Smooth muscle cell (in vitro differentiated cells): ENCODE data around the gene SBK1. TPM values are rescaled to one million over a fixed set of nuclear protein-coding genes. Genes with fewer than 3 reads are reported as not detected.
A peak's percentile ranks its signal among the peaks of the same experiment; 100 is the strongest.

Experiments used
- DNase-seq: peaks from one replicate; lab custom pipeline; 2025; ENCODE audit not compliant: unreplicated experiment; lab: John Stamatoyannopoulos, UW
- H2AFZ ChIP-seq: fragments of 200-600 bp; sonication (generic); 2 replicates; pipeline ENCODE4 v1.6.0; 2016; ENCODE audit warnings: antibody characterized with exemption, low read depth, mild to moderate bottlenecking
- H3F3A ChIP-seq: fragments of 200-600 bp; sonication (generic); 2 replicates; pipeline ENCODE4 v1.6.0; 2017; ENCODE audit warnings: antibody characterized with exemption, low read depth
- H3K27ac ChIP-seq: fragments of 200-600 bp; sonication (generic); 2 replicates; pipeline ENCODE4 v1.5.1; 2016; ENCODE audit warnings: low read depth, mild to moderate bottlenecking
- H3K27me3 ChIP-seq: fragments of 200-600 bp; sonication (generic); 2 replicates; pipeline ENCODE4 v1.6.1; 2016; ENCODE audit warnings: low read depth, mild to moderate bottlenecking
- H3K36me3 ChIP-seq: fragments of 200-600 bp; sonication (generic); 2 replicates; pipeline ENCODE4 v1.5.1; 2016; ENCODE audit warnings: low read depth
- H3K4me1 ChIP-seq: fragments of 200-600 bp; sonication (generic); 2 replicates; pipeline ENCODE4 v1.5.1; 2016; ENCODE audit warnings: low read depth
- H3K4me2 ChIP-seq: fragments of 200-600 bp; sonication (generic); 2 replicates; pipeline ENCODE4 v1.6.0; 2016; ENCODE audit warnings: mild to moderate bottlenecking
- H3K4me3 ChIP-seq: fragments of 200-600 bp; sonication (generic); 2 replicates; pipeline ENCODE4 v1.5.1; 2016; ENCODE audit warnings: mild to moderate bottlenecking
- H3K79me2 ChIP-seq: fragments of 200-600 bp; sonication (generic); 2 replicates; pipeline ENCODE4 v1.6.0; 2016; ENCODE audit warnings: low read depth, mild to moderate bottlenecking
- H3K9ac ChIP-seq: fragments of 200-600 bp; sonication (generic); 2 replicates; pipeline ENCODE4 v1.6.0; 2016; ENCODE audit warnings: low read depth
- H3K9me3 ChIP-seq: fragments of 200-600 bp; sonication (generic); replicated peaks from 2 replicates; pipeline ENCODE4 v1.5.1; 2016; ENCODE audit warnings: low read depth
- H4K20me1 ChIP-seq: fragments of 200-600 bp; sonication (generic); 2 replicates; pipeline ENCODE4 v1.6.0; 2016; ENCODE audit warnings: low read depth
- WGBS: methylation state at CpG from one replicate; pipeline ENCODE4 v1.1.7; 2016; ENCODE audit warnings: low lambda C conversion rate; 5-methylcytosine and 5-hydroxymethylcytosine counted together
- polyA plus RNA-seq: library from polyadenylated mRNA; unstranded; fragments of >200 nt; fragmentation: Nextera tagmentation; extraction: Ambion mirVana; gene quantifications from 2 replicates; pipeline ENCODE4 v1.2.1, GENCODE V29; 2016
- total RNA-seq: library from RNA; depleted of rRNA; stranded (reverse); fragments of >200 nt; gene quantifications from 2 replicates; pipeline ENCODE4 v1.2.3, GENCODE V29; 2014
- TF ChIP-seq, protein P1 (sequence below): fragments of 200-600 bp; sonication (generic); IDR thresholded peaks from 2 replicates; pipeline ENCODE4 v1.5.1; 2017; ENCODE audit warnings: borderline replicate concordance, mild to moderate bottlenecking, antibody characterized with exemption; ENCODE audit not compliant: insufficient read depth, poor library complexity, severe bottlenecking

The SBK1 gene
- total and polyA plus RNA-seq, 2 experiments from 2014 or later = 1.9 to 3.1 TPM

DNA sequence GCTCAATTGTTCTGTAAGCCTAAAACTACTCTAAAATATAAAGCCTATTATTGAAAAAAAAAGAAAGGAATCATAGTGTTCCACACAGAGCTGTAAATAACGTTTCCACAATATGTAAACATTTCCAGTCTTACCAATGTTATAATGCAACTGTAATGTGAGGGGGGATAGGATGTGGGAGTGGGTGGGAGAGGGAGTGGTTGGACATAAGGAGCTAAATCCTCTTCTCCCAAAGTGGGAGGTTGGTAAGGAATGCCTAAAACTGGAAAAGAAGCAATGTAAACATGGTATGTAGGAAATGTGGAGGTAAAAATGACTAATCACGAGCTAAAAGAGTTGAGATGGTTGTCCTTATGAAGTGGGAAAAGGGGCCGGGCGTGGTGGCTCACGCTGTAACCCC lies 17.6 kb upstream of the SBK1 start:
- Histone ChIP-seq H3K9me3 (no peaks in the 10 kb centered on the region), H4K20me1 (no peaks in the 10 kb centered on the region), H3K4me1 (no peaks in the 10 kb centered on the region), H3K9ac (no peak overlapping the region), H3F3A (no peaks in the 10 kb centered on the region), H3K4me2 (no peak overlapping the region), H3K27ac (no peak overlapping the region), H3K36me3 (no peaks in the 10 kb centered on the region), H2AFZ (no peak overlapping the region), H3K79me2 (no peaks in the 10 kb centered on the region), H3K27me3 (peaks cover 16% of the 10 kb centered on the region), H3K4me3 (no peak overlapping the region)
- 86% methylated on average over 5 of the region's 5 CpGs for WGBS
- no peak for DNase-seq
- TF ChIP-seq, protein P1, sequence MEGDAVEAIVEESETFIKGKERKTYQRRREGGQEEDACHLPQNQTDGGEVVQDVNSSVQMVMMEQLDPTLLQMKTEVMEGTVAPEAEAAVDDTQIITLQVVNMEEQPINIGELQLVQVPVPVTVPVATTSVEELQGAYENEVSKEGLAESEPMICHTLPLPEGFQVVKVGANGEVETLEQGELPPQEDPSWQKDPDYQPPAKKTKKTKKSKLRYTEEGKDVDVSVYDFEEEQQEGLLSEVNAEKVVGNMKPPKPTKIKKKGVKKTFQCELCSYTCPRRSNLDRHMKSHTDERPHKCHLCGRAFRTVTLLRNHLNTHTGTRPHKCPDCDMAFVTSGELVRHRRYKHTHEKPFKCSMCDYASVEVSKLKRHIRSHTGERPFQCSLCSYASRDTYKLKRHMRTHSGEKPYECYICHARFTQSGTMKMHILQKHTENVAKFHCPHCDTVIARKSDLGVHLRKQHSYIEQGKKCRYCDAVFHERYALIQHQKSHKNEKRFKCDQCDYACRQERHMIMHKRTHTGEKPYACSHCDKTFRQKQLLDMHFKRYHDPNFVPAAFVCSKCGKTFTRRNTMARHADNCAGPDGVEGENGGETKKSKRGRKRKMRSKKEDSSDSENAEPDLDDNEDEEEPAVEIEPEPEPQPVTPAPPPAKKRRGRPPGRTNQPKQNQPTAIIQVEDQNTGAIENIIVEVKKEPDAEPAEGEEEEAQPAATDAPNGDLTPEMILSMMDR = no peak

DNA sequence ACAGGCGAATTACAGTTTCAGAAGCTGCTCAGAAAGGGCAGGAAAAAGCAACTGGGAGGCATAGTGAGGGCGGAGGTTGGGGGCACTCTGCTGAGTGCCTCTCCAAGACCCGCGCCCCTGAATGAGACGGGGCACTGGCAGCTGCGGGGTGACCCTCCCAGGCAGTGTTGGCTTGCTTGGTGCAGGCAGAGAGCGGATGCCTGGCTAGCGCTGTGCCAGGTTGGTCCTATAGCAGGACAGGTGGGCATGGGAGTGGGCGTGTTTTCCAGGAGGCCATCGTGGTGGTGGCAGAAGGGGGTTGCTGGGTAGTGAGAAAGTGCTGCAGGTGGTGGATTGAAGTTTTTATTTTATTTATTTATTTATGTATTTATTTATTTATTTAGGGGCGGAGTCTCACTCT lies 16.0 kb upstream of the SBK1 start:
- H3K4me2 ChIP-seq = no peak overlapping the region
- H3K4me1 ChIP-seq = no peaks in the 10 kb centered on the region
- no peak overlapping the region for H2AFZ ChIP-seq
- no peaks in the 10 kb centered on the region for H3F3A ChIP-seq
- H3K9ac ChIP-seq = no peak overlapping the region
- H3K79me2 ChIP-seq = no peaks in the 10 kb centered on the region
- H3K36me3 ChIP-seq = no peaks in the 10 kb centered on the region
- no peaks in the 10 kb centered on the region for H3K9me3 ChIP-seq
- H3K27ac ChIP-seq = no peak overlapping the region
- 91% methylated on average over 11 of the region's 11 CpGs for WGBS
- TF ChIP-seq, protein P1 = no peak
- no peak overlapping the region for H3K4me3 ChIP-seq
- H4K20me1 ChIP-seq = no peaks in the 10 kb centered on the region
- DNase-seq = no peak
- H3K27me3 ChIP-seq = peaks cover 16% of the 10 kb centered on the region

DNA sequence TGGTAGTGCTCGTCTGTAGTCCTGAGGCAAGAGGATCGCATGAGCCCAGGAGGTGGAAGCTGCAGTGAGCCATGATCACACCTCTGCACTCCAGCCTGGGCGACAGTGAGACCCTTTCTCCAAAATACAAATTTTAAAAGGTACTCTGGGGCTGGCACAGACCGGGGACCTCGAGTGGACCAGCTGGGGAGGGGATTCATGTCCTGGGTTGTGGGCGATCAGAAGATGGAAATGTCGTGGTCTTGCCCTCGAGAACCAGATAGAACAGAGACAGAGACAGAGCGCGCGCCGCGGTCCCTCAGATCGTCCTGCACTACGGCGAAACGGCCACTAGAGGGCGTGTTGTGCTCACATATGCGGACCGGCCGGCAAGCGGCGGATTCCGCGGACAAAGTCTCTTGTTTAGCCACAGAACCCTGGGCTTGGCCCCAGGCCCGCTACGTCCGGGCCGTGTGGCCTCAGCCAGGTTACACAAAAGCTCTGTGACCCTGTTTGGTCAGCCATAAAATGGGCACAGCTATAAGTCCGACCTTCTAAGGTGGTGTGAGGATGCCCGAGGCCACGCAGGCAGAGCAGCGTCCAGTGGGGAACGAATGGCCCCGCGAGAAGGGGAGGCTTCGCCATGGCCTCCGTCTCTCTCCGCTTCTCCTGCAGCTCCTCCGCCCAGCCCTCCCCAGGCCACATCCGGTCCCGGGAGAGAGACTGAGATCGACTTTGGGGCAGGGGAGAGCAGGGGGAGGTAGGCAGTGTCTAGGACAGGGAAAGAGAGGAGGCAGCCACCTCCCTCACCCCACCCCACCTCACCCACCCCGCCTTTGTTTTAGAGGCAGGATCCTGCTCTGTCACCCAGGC lies 14.6 kb upstream of the SBK1 start:
- Histone ChIP-seq H3F3A (no peaks in the 10 kb centered on the region), H3K79me2 (no peaks in the 10 kb centered on the region), H3K4me2 (peak overlapping the region; percentile 96), H3K27me3 (peaks cover 16% of the 10 kb centered on the region), H3K27ac (no peak overlapping the region), H3K9me3 (no peaks in the 10 kb centered on the region), H3K4me3 (peak overlapping the region; percentile 62), H3K4me1 (no peaks in the 10 kb centered on the region), H3K36me3 (no peaks in the 10 kb centered on the region), H2AFZ (peak overlapping the region; percentile 94), H3K9ac (peak overlapping the region; percentile 54), H4K20me1 (no peaks in the 10 kb centered on the region)
- TF ChIP-seq, protein P1 = peak; percentile 98
- DNase-seq = peak; percentile 74
- WGBS = 4% methylated on average over 44 of the region's 44 CpGs

DNA sequence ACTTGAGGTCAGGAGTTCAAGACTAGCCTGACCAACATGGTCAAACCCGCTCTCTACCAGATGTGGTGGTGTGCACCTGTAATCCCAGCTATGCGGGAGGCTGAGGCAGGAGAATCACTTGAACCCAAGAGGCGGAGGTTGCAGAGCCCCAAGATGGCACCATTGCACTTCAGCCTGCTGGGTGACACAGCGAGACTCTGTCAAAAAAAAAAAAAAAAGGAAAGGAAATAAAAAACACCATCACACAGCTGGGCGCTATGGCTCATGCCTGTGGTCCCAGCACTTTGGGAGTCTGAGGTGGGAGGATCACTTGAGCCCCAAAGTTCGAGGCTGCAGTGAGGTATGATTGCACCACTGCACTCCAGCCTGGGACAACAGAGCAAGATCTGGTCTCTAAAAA lies 13.3 kb upstream of the SBK1 start:
- H2AFZ ChIP-seq = no peak overlapping the region
- no peaks in the 10 kb centered on the region for H3F3A ChIP-seq
- H3K9me3 ChIP-seq = no peaks in the 10 kb centered on the region
- H3K4me3 ChIP-seq = no peak overlapping the region
- no peaks in the 10 kb centered on the region for H3K36me3 ChIP-seq
- H3K4me1 ChIP-seq = no peaks in the 10 kb centered on the region
- H3K27ac ChIP-seq = no peak overlapping the region
- no peak overlapping the region for H3K4me2 ChIP-seq
- no peak overlapping the region for H3K9ac ChIP-seq
- WGBS = 95% methylated on average over 6 of the region's 6 CpGs
- TF ChIP-seq, protein P1 = no peak
- no peak for DNase-seq
- H3K27me3 ChIP-seq = peaks cover 16% of the 10 kb centered on the region
- H3K79me2 ChIP-seq = no peaks in the 10 kb centered on the region
- H4K20me1 ChIP-seq = no peaks in the 10 kb centered on the region
